Measurements from ENCODE around the gene SNORC.

- TF ChIP-seq RAD21 (IDR thresholded peaks at IDR 0.05) (no peak), CTCF (IDR thresholded peaks at IDR 0.05; ENCODE audit: low read depth, low read length, missing input control) (no peak), YY1 (IDR thresholded peaks at IDR 0.05) (no peak), GABPA (IDR thresholded peaks at IDR 0.05 in 1 of 2, conservative IDR thresholded peaks at IDR 0.05 in 1 of 2) (no peak), ZBTB33 (IDR thresholded peaks at IDR 0.05) (no peak), TAF1 (conservative IDR thresholded peaks at IDR 0.05) (no peak), SP1 (IDR thresholded peaks at IDR 0.05) (no peak), MAX (IDR thresholded peaks at IDR 0.05) (no peak), REST (IDR thresholded peaks at IDR 0.05) (no peak), NR2F2 (IDR thresholded peaks at IDR 0.05) (no peak), RXRA (IDR thresholded peaks at IDR 0.05) (no peak), FOXA1 (IDR thresholded peaks at IDR 0.05) (no peak)
Observed at GRCh38 chr2:232892843-232893242, 22.8 kb downstream of the SNORC start.

Measured in liver (tissue), 3 donors.